T-helper 1 cell treated with Interleukin-12 subunit alpha and Interleukin-12 subunit beta and Interleukin-4 antibody, amounts not matched to agents 30 μg/mL and 1 μg/mL, for 36 hours (primary cell): ENCODE results near the gene AMZ1.
A peak's percentile ranks its signal among the peaks of the same experiment; 100 is the strongest.

ENCODE experiments used
- H3K27ac Mint-ChIP-seq: one replicate; pipeline ENCODE4 v1.8.0; 2021; ENCODE audit warnings: mild to moderate bottlenecking, mixed read lengths
- H3K27me3 Mint-ChIP-seq: one replicate; pipeline ENCODE4 v1.8.0; 2021; ENCODE audit warnings: low read depth, mixed read lengths
- H3K36me3 Mint-ChIP-seq: one replicate; pipeline ENCODE4 v1.8.0; 2021; ENCODE audit warnings: low read depth, mixed read lengths
- H3K4me1 Mint-ChIP-seq: one replicate; pipeline ENCODE4 v1.8.0; 2021; ENCODE audit warnings: low read depth, mixed read lengths
- H3K4me3 Mint-ChIP-seq: one replicate; pipeline ENCODE4 v1.8.0; 2021; ENCODE audit warnings: mild to moderate bottlenecking, moderate library complexity, mixed read lengths
- H3K9me3 Mint-ChIP-seq: one replicate; pipeline ENCODE4 v1.8.0; 2021; ENCODE audit warnings: mixed read lengths

The AMZ1 gene

DNA sequence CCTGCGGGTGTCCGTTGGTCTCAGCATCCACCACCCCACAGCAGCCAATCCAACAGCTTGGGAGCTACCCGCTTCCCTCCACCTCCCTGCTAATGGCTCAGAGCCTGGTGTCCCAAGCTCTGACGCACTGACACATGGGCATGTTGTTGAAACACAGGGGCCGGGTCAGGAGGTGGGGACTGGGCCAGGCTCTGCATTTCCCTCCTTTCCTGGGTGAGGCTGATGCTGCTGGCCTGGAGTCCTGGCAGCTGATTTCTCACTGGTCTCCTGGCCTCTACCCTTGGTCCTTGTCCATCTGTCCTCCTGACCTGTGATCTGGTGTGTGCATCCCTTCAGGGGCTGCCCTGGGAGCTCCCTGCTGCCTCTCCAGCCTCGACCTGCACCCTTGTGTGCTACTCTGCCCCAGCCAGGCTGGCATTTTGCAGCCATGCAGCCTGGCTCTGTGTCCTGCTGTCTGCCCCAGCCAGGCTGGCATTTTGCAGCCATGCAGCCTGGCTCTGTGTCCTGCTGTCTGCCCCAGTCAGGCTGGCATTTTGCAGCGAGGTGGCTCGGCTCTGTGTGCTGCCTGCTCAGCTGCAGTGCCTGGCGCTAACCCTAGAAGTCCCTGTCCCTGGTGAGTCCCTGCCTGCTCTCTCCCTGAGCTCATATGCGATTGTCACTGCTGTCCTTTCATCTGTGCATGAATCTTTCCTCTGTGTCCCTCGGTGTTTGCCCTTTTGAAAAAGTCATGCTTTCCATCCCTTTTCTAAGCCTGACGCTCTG, 14.0 kb downstream of the AMZ1 start:
- Mint-ChIP-seq H3K27me3 (peaks cover 29% of the 10 kb centered on the region), H3K27ac (no peak overlapping the region), H3K9me3 (no peaks in the 10 kb centered on the region), H3K36me3 (no peaks in the 10 kb centered on the region), H3K4me1 (peaks cover 23% of the 10 kb centered on the region), H3K4me3 (no peak overlapping the region)

DNA sequence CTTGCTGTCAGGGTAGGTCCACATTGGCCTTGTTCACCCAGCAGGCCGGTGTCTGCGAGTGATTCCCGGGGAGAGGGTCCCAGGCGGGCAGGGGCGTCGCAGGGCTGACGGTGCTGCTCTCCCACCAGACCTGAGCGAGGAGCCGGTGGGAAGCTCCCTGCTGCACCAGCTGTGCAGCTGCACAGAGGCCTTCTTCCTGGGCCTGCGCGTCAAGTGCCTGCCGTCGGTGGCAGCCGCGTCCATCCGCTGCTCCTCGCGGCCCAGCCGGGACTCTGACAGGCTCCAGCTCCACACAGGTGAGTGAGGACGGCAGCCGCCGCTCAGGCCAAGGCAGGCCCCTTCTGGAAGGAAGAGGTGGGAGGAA, 14.6 kb downstream of the AMZ1 start:
- Mint-ChIP-seq H3K36me3 (no peaks in the 10 kb centered on the region), H3K27me3 (peaks cover 26% of the 10 kb centered on the region), H3K4me3 (no peak overlapping the region), H3K27ac (no peak overlapping the region), H3K9me3 (no peaks in the 10 kb centered on the region), H3K4me1 (peaks cover 26% of the 10 kb centered on the region)

DNA sequence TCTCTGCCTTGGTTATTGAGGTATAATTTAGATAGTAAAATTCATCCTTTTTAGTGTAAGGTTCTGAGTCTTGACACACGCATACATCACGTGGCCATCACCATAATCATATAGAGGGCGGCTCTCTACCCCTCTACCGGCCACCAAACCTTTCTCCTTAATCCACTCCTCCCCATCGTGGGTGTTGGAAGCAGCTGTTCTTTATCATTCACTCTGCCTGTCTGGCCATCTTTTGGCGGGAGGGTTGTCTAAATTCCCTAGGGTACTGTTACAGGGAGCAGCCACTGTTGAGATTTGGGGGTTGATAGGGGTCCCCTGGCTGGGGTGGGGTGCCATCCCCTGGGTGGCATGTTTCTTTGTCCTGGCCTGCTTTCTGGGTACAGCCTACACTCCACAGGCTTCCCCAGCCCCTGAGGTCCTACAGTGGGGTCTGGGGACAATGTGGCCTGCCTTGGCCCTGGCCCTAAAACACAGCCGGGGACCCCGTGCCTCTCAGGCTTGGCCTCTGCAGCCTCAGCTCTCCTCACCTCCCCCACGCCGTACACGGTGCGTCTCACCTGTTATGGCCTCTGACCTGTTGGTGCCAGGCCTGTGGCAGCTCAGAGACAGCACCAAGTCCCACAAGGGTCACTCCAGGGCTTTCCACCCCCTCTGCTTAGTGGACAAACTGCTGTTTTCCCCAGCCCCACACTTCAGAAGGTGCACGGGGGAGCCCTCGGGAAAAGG, 17.5 kb downstream of the AMZ1 start:
- H3K36me3 Mint-ChIP-seq: no peaks in the 10 kb centered on the region
- no peak overlapping the region for H3K27ac Mint-ChIP-seq
- no peaks in the 10 kb centered on the region for H3K9me3 Mint-ChIP-seq
- peaks cover 25% of the 10 kb centered on the region for H3K27me3 Mint-ChIP-seq
- H3K4me1 Mint-ChIP-seq: peaks cover 14% of the 10 kb centered on the region
- H3K4me3 Mint-ChIP-seq: no peak overlapping the region

GRCh38 chr7:2706685-2707126, 18.7 kb downstream of the AMZ1 start:
- Mint-ChIP-seq H3K9me3 (no peaks in the 10 kb centered on the region), H3K27me3 (peaks cover 25% of the 10 kb centered on the region), H3K4me1 (peaks cover 22% of the 10 kb centered on the region), H3K36me3 (peaks cover 1% of the 10 kb centered on the region), H3K27ac (no peak overlapping the region), H3K4me3 (no peak overlapping the region)

DNA sequence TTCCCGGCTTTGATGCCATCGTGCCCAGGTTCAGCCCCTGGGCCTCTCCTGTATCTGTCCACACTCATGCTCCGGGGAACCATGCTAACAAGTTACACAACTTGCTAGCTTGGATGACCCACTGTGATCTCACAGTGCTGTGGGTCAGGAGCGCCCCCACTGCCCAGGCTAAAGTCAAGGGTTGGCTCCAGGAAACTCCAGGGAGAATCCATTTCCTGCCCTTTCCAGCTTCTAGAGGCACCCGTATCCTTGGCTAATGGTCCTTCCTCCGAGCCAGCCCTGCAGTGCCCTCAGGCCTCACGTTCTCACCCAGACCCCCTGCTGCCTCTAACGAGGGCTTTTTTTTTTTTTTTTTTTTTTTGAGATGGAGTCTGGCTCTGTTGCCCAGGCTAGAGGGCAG, 19.5 kb downstream of the AMZ1 start:
- Mint-ChIP-seq H3K27ac (no peak overlapping the region), H3K4me1 (peaks cover 22% of the 10 kb centered on the region), H3K36me3 (peaks cover 1% of the 10 kb centered on the region), H3K27me3 (peaks cover 20% of the 10 kb centered on the region), H3K9me3 (no peaks in the 10 kb centered on the region), H3K4me3 (no peak overlapping the region)

DNA sequence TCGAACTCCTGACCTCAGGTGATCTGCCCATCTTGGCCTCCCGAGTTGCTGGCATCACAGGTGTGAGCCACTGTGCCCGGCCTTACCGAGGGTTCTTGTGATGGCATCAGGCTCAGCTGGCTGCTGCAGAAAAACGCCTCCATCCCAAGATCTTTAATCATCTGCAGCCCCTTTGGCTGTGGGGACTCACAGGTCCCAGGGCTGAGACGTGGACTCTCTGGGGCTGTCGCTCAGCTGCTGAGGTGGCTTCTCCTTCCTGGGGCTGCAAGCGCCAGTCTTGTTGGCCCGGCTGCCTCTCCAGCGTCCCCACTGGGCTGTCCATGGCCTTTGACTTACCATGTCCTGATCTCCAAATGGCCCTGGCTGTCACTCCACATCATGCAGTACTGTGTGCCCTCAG, 20.0 kb downstream of the AMZ1 start:
- Mint-ChIP-seq H3K9me3 (no peaks in the 10 kb centered on the region), H3K36me3 (peaks cover 1% of the 10 kb centered on the region), H3K27me3 (peaks cover 19% of the 10 kb centered on the region), H3K4me1 (peaks cover 22% of the 10 kb centered on the region), H3K4me3 (no peak overlapping the region), H3K27ac (no peak overlapping the region)

GRCh38 chr7:2708547-2709310, 20.7 kb downstream of the AMZ1 start:
- peaks cover 22% of the 10 kb centered on the region for H3K4me1 Mint-ChIP-seq
- peaks cover 1% of the 10 kb centered on the region for H3K36me3 Mint-ChIP-seq
- H3K27ac Mint-ChIP-seq: no peak overlapping the region
- H3K27me3 Mint-ChIP-seq: peaks cover 14% of the 10 kb centered on the region
- no peaks in the 10 kb centered on the region for H3K9me3 Mint-ChIP-seq
- no peak overlapping the region for H3K4me3 Mint-ChIP-seq

- Mint-ChIP-seq H3K4me1 (peaks cover 27% of the 10 kb centered on the region), H3K27ac (peak overlapping the region; percentile 59)
Measured at GRCh38 chr7:2709553-2710285, 21.7 kb downstream of the AMZ1 start.

GRCh38 chr7:2710286-2710655, 22.3 kb downstream of the AMZ1 start:
- Mint-ChIP-seq H3K9me3 (no peaks in the 10 kb centered on the region), H3K27me3 (peaks cover 5% of the 10 kb centered on the region), H3K36me3 (peaks cover 4% of the 10 kb centered on the region), H3K4me1 (peaks cover 32% of the 10 kb centered on the region), H3K27ac (peak overlapping the region; percentile 59), H3K4me3 (peak overlapping the region; percentile 48)

More at GRCh38 chr7:2709553-2710285, 21.7 kb downstream of the AMZ1 start:
- H3K9me3 Mint-ChIP-seq: no peaks in the 10 kb centered on the region
- H3K36me3 Mint-ChIP-seq: peaks cover 4% of the 10 kb centered on the region
- peak overlapping the region; percentile 46 for H3K4me3 Mint-ChIP-seq
- peaks cover 11% of the 10 kb centered on the region for H3K27me3 Mint-ChIP-seq

DNA sequence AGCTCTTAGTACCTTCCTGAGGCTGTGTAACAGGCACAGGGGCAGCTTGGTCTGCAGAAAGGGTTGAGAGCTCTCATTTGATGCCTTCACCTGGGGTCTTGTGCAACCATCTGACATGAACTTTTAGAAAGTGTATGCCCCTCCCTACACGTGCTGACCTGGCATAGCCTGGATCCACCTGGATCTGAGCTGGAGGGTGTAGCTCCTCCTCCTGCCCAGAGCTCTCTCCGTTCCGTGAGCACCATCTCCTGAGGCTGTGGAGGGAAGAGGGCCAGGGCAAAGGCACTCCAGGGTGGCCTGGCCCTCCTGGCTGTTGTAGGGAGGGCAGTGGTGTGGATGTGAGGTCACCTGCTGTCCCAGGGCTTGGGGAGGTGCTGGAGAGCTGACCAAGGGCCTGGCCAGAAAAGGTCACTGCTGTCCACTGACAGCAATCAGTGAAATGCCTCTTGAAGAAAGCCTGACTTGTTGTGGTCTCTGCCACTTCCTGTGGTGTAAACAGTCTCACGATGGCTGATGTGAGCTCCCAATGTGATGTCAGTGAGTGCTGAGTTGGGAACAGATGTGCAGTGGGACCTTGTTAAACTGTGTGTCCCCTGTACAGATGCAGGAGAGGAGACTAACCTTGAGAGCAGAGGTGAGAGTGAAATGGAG, 23.0 kb downstream of the AMZ1 start:
- H3K36me3 Mint-ChIP-seq: peaks cover 4% of the 10 kb centered on the region
- H3K27me3 Mint-ChIP-seq: peaks cover 3% of the 10 kb centered on the region
- H3K9me3 Mint-ChIP-seq: no peaks in the 10 kb centered on the region
- H3K27ac Mint-ChIP-seq: peak overlapping the region; percentile 86
- peak overlapping the region; percentile 69 for H3K4me3 Mint-ChIP-seq
- H3K4me1 Mint-ChIP-seq: peaks cover 40% of the 10 kb centered on the region

DNA sequence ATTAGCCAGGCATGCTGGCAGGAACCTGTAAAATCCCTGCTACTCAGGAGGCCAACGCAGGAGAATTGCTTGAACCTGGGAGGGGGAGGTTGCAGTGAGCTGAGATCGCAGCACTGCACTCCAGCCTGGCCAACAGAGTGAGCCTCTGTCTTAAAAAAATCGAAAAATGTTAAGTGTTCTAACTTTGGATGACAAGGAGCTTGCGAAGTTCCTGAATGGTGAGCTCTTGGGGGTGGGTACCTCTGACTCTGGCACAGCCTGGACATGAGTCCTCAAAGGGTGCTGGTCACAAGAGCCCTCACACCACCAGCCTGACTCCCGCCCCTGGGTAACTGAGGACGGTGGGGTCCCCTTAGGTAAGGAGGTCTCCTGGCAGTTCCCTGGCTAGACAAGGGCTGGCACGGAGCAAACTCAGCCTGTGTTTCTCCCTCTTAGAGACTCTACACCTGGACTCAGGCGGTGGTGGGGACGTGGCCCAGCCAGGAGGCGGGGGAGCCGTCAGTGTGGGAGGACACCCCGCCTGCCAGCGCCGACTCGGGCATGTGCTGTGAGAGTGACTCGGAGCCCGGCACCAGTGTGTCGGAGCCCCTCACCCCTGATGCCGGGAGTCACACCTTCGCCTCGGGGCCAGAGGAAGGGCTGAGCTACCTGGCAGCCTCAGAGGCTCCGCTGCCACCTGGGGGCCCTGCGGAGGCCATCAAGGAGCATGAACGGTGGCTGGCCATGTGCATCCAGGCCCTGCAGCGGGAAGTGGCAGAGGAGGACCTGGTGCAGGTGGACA, 24.1 kb downstream of the AMZ1 start:
- Mint-ChIP-seq H3K27ac (no peak overlapping the region), H3K4me1 (peaks cover 48% of the 10 kb centered on the region), H3K27me3 (no peaks in the 10 kb centered on the region)

GRCh38 chr7:2713370-2713769, 25.4 kb downstream of the AMZ1 start:
- H3K36me3 Mint-ChIP-seq: peaks cover 11% of the 10 kb centered on the region
- H3K9me3 Mint-ChIP-seq: no peaks in the 10 kb centered on the region
- H3K27ac Mint-ChIP-seq: no peak overlapping the region
- H3K27me3 Mint-ChIP-seq: no peaks in the 10 kb centered on the region
- H3K4me3 Mint-ChIP-seq: no peak overlapping the region
- peaks cover 56% of the 10 kb centered on the region for H3K4me1 Mint-ChIP-seq

More for the DNA sequence above, 24.1 kb downstream of the AMZ1 start:
- peaks cover 8% of the 10 kb centered on the region for H3K36me3 Mint-ChIP-seq
- H3K4me3 Mint-ChIP-seq: no peak overlapping the region
- no peaks in the 10 kb centered on the region for H3K9me3 Mint-ChIP-seq

DNA sequence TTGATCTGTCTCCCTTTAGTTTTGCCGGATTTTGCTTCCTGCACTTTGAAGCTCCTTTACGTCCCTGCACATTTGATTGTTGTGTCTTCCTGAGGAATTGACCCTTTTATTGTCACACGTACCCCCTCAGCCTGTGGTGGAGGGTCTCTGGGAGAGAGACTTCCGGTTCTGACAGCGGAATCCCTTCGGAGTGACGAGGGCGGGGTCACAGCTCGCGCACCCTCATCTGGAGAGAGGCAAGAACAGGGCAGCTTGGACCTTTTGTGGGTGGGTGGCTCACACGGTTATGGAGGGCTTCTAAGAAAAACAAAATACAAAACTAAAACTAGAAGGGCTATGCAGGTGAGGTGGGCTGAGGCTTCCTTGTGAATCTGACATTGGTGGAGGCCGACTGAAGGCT, 26.0 kb downstream of the AMZ1 start:
- H3K9me3 Mint-ChIP-seq: no peaks in the 10 kb centered on the region
- H3K4me1 Mint-ChIP-seq: peaks cover 62% of the 10 kb centered on the region
- no peak overlapping the region for H3K4me3 Mint-ChIP-seq
- peaks cover 11% of the 10 kb centered on the region for H3K36me3 Mint-ChIP-seq
- H3K27ac Mint-ChIP-seq: no peak overlapping the region
- H3K27me3 Mint-ChIP-seq: no peaks in the 10 kb centered on the region
